SK-N-MC (cell line): Measurements from ENCODE around the gene LOXL4.

Experiments used
- DNase-seq: peaks from one replicate; pipeline ENCODE4 v3.0.0-alpha.2; 2011; ENCODE audit warnings: low read depth, low spot score
- H3K27ac ChIP-seq: fragments of 200-600 bp; sonication (generic); 2 replicates; pipeline ENCODE4 v1.5.1; 2016; ENCODE audit warnings: mixed run types
- H3K36me3 ChIP-seq: fragments of 200-600 bp; sonication (generic); 2 replicates; pipeline ENCODE4 v1.6.1; 2017; ENCODE audit warnings: antibody characterized with exemption, low read length, mixed read lengths; ENCODE audit not compliant: insufficient read depth
- H3K4me3 ChIP-seq: fragments of 200-600 bp; sonication (generic); 2 replicates; pipeline ENCODE4 v1.5.1; 2016
- H3K9ac ChIP-seq: fragments of 200-600 bp; sonication (generic); 2 replicates; pipeline ENCODE4 v1.8.0; 2017; ENCODE audit warnings: mixed run types, mixed read lengths; ENCODE audit not compliant: insufficient read length
- H3K9me3 ChIP-seq: fragments of 200-600 bp; sonication (generic); 2 replicates; pipeline ENCODE4 v1.6.1; 2017; ENCODE audit warnings: low read depth, mild to moderate bottlenecking, antibody characterized with exemption, low read length, moderate library complexity, mixed read lengths
- EZH2 ChIP-seq: fragments of 200-600 bp; sonication (generic); IDR thresholded peaks from one replicate; pipeline ENCODE4 v1.6.1; 2017; ENCODE audit warnings: antibody characterized with exemption
- FOXP2 ChIP-seq: optimal IDR thresholded peaks from 2 replicates; pipeline ENCODE3; 2011; ENCODE audit warnings: mild to moderate bottlenecking, moderate library complexity; ENCODE audit not compliant: insufficient read depth; ENCODE audit errors: extremely low read length, control extremely low read depth
- POLR2AphosphoS5 ChIP-seq: IDR thresholded peaks from 2 replicates; pipeline ENCODE4 v1.6.1; 2012; ENCODE audit warnings: mild to moderate bottlenecking, low read depth, low read length, borderline replicate concordance

The LOXL4 gene

GRCh38 chr10:98263088-98263487 lies 4.9 kb downstream of the LOXL4 start:
- Histone ChIP-seq H3K27ac (no peak overlapping the region), H3K9ac (no peak overlapping the region), H3K9me3 (no peaks in the 10 kb centered on the region), H3K36me3 (no peaks in the 10 kb centered on the region), H3K4me3 (no peak overlapping the region)
- DNase-seq, result no peak
- TF ChIP-seq FOXP2 (no peak), EZH2 (no peak), POLR2AphosphoS5 (no peak)

GRCh38 chr10:98262571-98262970 lies 5.4 kb downstream of the LOXL4 start:
- TF ChIP-seq EZH2, result no peak
- TF ChIP-seq POLR2AphosphoS5, result no peak
- Histone ChIP-seq H3K36me3 (no peaks in the 10 kb centered on the region), H3K27ac (no peak overlapping the region), H3K4me3 (no peak overlapping the region), H3K9me3 (no peaks in the 10 kb centered on the region), H3K9ac (no peak overlapping the region)
- no peak for DNase-seq

- no peak overlapping the region for H3K9ac ChIP-seq
- H3K36me3 ChIP-seq, result no peaks in the 10 kb centered on the region
- no peak overlapping the region for H3K27ac ChIP-seq
- H3K9me3 ChIP-seq, result no peaks in the 10 kb centered on the region
- TF ChIP-seq POLR2AphosphoS5 (no peak), FOXP2 (no peak), EZH2 (no peak)
- DNase-seq, result no peak
- H3K4me3 ChIP-seq, result no peak overlapping the region
Measured at GRCh38 chr10:98261436-98262277, 6.3 kb downstream of the LOXL4 start.

- Histone ChIP-seq H3K27ac (no peak overlapping the region), H3K9ac (no peak overlapping the region)
- TF ChIP-seq EZH2 (no peak), POLR2AphosphoS5 (no peak), FOXP2 (no peak)
Measured at GRCh38 chr10:98260752-98261151, 7.2 kb downstream of the LOXL4 start.

GRCh38 chr10:98260350-98260749 lies 7.6 kb downstream of the LOXL4 start:
- Histone ChIP-seq H3K9ac (no peak overlapping the region), H3K36me3 (no peaks in the 10 kb centered on the region), H3K27ac (no peak overlapping the region), H3K9me3 (no peaks in the 10 kb centered on the region), H3K4me3 (no peak overlapping the region)
- TF ChIP-seq POLR2AphosphoS5, result no peak
- TF ChIP-seq FOXP2, result no peak
- TF ChIP-seq EZH2, result no peak
- DNase-seq, result no peak

More at GRCh38 chr10:98260752-98261151, 7.2 kb downstream of the LOXL4 start:
- Histone ChIP-seq H3K9me3 (no peaks in the 10 kb centered on the region), H3K4me3 (no peak overlapping the region), H3K36me3 (no peaks in the 10 kb centered on the region)
- no peak for DNase-seq

DNA sequence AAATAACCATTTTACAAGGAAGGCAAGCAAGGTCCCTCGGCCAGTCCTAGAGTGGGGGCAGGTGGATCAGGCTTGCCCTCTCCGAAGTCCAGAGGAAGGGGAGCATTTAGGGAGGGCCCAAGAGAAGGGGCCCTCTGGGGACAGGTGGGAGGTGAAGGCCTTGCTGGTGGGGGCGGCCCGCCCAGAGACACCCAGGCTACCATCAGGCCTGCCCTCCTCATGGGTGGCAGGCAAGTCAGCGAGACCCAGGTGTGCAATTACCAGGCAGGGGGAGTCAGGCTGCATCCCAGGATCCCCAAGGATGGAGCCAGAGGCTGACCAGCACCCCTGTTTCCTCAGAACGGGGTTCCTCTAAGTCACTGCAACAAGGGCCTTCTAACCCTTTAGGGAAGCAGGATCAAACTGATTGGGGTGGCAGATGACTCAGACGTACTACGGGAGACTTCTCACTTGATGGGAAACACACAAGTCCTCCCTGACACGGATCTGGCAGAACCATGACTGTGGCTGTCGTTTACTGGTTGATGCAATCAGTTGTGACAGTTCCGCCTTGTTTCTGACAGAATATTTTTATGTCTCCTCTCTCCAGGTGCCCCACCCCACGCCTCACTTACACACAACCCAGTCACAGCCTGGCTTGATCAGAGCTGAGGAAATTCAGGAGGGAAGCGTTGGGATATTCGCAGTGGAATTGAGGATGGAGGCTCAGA lies 8.2 kb downstream of the LOXL4 start:
- Histone ChIP-seq H3K27ac (no peak overlapping the region), H3K9ac (no peak overlapping the region), H3K9me3 (no peaks in the 10 kb centered on the region), H3K4me3 (no peak overlapping the region), H3K36me3 (no peaks in the 10 kb centered on the region)
- no peak for TF ChIP-seq POLR2AphosphoS5
- TF ChIP-seq EZH2, result no peak
- no peak for DNase-seq

DNA sequence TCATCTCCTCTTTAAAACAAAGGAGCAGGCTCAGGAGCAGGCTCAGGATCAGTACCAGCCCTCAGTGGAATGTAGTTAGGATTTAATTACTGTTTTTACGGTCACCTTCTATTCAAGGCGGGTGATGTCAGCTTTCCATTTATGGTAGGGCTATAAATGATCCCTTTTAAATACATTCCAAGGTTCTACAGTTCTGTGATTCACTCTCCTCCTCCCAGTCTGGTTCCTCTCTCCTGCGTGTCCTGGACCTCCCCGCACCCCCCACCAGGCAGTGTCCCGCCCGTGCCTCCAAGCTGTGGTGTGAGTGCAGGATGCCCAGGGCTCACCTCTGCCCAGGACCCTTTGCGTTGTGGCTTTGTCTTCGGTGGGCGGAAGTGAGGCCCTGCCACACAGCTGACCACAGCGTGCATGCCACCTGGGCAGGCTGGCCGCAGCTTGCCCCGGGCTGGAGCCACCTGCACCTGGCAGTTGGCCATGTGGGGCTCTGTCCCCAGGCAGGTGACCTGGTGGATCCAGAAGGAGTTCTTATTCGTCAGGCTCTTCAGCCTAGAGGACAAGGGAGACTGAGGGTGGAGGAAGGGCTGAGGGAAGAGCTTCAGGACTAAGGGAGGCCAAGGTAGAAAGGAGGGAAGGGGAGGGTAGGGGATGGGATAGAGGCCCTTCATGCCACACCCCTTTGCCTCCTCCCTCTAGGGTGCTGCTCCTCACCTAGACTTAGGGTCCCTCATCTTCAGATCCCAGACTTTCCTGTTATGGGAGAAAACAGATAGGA lies 9.1 kb downstream of the LOXL4 start:
- Histone ChIP-seq H3K27ac (no peak overlapping the region), H3K36me3 (no peaks in the 10 kb centered on the region), H3K4me3 (no peak overlapping the region), H3K9me3 (no peaks in the 10 kb centered on the region), H3K9ac (no peak overlapping the region)
- TF ChIP-seq EZH2, result no peak
- TF ChIP-seq FOXP2, result no peak
- TF ChIP-seq POLR2AphosphoS5, result no peak
- no peak for DNase-seq

DNA sequence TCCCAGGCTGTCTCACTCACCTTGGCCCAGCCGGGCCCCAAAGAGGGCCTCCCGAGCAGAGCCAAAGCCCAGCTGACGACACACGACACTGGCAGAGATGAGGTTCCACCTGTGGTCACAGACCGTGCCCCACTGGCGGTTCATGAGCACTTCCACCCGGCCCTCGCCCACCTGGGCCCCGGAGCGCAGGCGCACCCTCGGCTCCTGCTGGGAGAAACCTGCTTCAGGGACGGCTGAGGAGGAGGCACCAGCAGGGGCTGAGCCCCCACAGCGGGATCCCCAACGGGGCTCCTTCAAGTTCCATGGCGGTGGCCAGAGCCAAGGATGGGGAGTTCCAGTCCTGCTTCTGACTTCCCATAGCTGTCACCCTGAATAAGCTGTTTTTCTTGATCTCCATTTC lies 10.0 kb downstream of the LOXL4 start:
- DNase-seq, result no peak
- Histone ChIP-seq H3K36me3 (no peaks in the 10 kb centered on the region), H3K4me3 (no peak overlapping the region), H3K9me3 (no peaks in the 10 kb centered on the region), H3K9ac (no peak overlapping the region), H3K27ac (no peak overlapping the region)
- TF ChIP-seq POLR2AphosphoS5 (no peak), EZH2 (no peak), FOXP2 (no peak)
